CD14-positive monocyte (primary cell): ENCODE data around the gene ANXA11. TPM values are rescaled to one million over a fixed set of nuclear protein-coding genes. Genes with fewer than 3 reads are reported as not detected.

ENCODE experiments used
- DNase-seq, 3 donors: peaks; one replicate each; pipeline ENCODE4 v3.0.0-alpha.2; 2011 to 2022
- H2AFZ ChIP-seq: 2 replicates; pipeline ENCODE4 v1.6.0; 2012; ENCODE audit warnings: mild to moderate bottlenecking, low read depth, low read length, inconsistent platforms; ENCODE audit not compliant: insufficient read depth, poor library complexity, severe bottlenecking
- H3K27ac ChIP-seq, 2 donors: 1 replicate in 1 of 2; 2 replicates in 1 of 2; pipeline ENCODE4 v1.5.1; 2012 to 2013; ENCODE audit warnings: low read length in 2 of 2, control low read depth in 1 of 2, inconsistent platforms in 1 of 2, low read depth in 1 of 2, mild to moderate bottlenecking in 1 of 2
- H3K27me3 ChIP-seq, 2 donors: one replicate each; pipeline versions ENCODE4 v1.6.0 to v1.6.1; 2011 to 2013; ENCODE audit warnings: low read length in 2 of 2; ENCODE audit not compliant: control insufficient read depth in 2 of 2, insufficient read depth in 2 of 2
- H3K36me3 ChIP-seq, 2 donors: replicated peaks in 1 of 2; 1 replicate in 1 of 2; 2 replicates in 1 of 2; pipeline versions ENCODE4 v1.5.1 to v1.6.1; 2012 to 2013; ENCODE audit warnings: low read length in 2 of 2, control low read depth in 1 of 2, inconsistent platforms in 1 of 2, mild to moderate bottlenecking in 1 of 2; ENCODE audit not compliant: insufficient read depth in 2 of 2, control insufficient read depth in 1 of 2
- H3K4me1 ChIP-seq, 2 donors: 1 replicate in 1 of 2; 2 replicates in 1 of 2; pipeline versions ENCODE4 v1.5.1 to v1.6.1; 2012 to 2013; ENCODE audit warnings: low read length in 2 of 2, control low read depth in 1 of 2, inconsistent platforms in 1 of 2, mild to moderate bottlenecking in 1 of 2, moderate library complexity in 1 of 2; ENCODE audit not compliant: insufficient read depth in 2 of 2, control insufficient read depth in 1 of 2
- H3K4me2 ChIP-seq: replicated peaks from 2 replicates; pipeline ENCODE3; 2012; ENCODE audit warnings: low read length, moderate library complexity, mild to moderate bottlenecking; ENCODE audit not compliant: poor library complexity, severe bottlenecking; ENCODE audit errors: extremely low read depth
- H3K4me3 ChIP-seq, 3 experiments: fragments of 200-600 bp in 1 of 3; sonication (generic) in 1 of 3; replicated peaks in 1 of 3; 1 replicate in 2 of 3; 2 replicates in 1 of 3; pipeline ENCODE4 v1.5.1; 2011 to 2013; ENCODE audit warnings: low read length in 3 of 3, mild to moderate bottlenecking in 3 of 3, control low read depth in 2 of 3, low read depth in 2 of 3, inconsistent platforms in 1 of 3, moderate library complexity in 1 of 3
- H3K79me2 ChIP-seq: 2 replicates; pipeline ENCODE4 v1.6.0; 2012; ENCODE audit warnings: mild to moderate bottlenecking, control low read depth, inconsistent platforms, low read length, moderate library complexity; ENCODE audit not compliant: insufficient read depth
- H3K9ac ChIP-seq: 2 replicates; pipeline ENCODE4 v1.6.0; 2017; ENCODE audit warnings: low read length, mild to moderate bottlenecking; ENCODE audit not compliant: insufficient read depth, poor library complexity, severe bottlenecking
- H3K9me3 ChIP-seq, 2 donors: replicated peaks in 1 of 2; 1 replicate in 1 of 2; 2 replicates in 1 of 2; pipeline versions ENCODE4 v1.5.1 to v1.6.1; 2012 to 2013; ENCODE audit warnings: low read length in 2 of 2, control low read depth in 1 of 2; ENCODE audit not compliant: control insufficient read depth in 1 of 2, insufficient read depth in 1 of 2
- H4K20me1 ChIP-seq: 2 replicates; pipeline ENCODE4 v1.6.0; 2012; ENCODE audit warnings: mild to moderate bottlenecking, low read length, control low read depth, moderate library complexity; ENCODE audit not compliant: insufficient read depth
- H3K27ac Mint-ChIP-seq, 7 donors: one replicate each; pipeline ENCODE4 v1.8.0; 2020; ENCODE audit warnings: mild to moderate bottlenecking in 7 of 7, mixed read lengths in 7 of 7, moderate library complexity in 6 of 7, inconsistent platforms in 2 of 7
- H3K27me3 Mint-ChIP-seq, 3 donors: one replicate each; pipeline ENCODE4 v1.8.0; 2021 to 2022; ENCODE audit warnings: low read depth in 3 of 3, mild to moderate bottlenecking in 3 of 3, mixed read lengths in 3 of 3, moderate library complexity in 3 of 3, inconsistent platforms in 1 of 3
- H3K36me3 Mint-ChIP-seq, 2 donors: one replicate each; pipeline ENCODE4 v1.8.0; 2020; ENCODE audit warnings: mixed read lengths in 2 of 2, inconsistent platforms in 1 of 2, mild to moderate bottlenecking in 1 of 2
- H3K4me1 Mint-ChIP-seq: one replicate; pipeline ENCODE4 v1.8.0; 2020; ENCODE audit warnings: mild to moderate bottlenecking, mixed read lengths
- H3K4me3 Mint-ChIP-seq, 2 donors: one replicate each; pipeline ENCODE4 v1.8.0; 2020; ENCODE audit warnings: mild to moderate bottlenecking in 2 of 2, mixed read lengths in 2 of 2, moderate library complexity in 1 of 2
- H3K9me3 Mint-ChIP-seq, 7 donors: one replicate each; pipeline ENCODE4 v1.8.0; 2020 to 2022; ENCODE audit warnings: mixed read lengths in 7 of 7, mild to moderate bottlenecking in 6 of 7, moderate library complexity in 6 of 7, inconsistent platforms in 2 of 7
- CTCF ChIP-seq: fragments of 200-600 bp; IDR thresholded peaks from one replicate; pipeline ENCODE4 v1.8.0; 2022; ENCODE audit warnings: antibody characterized with exemption, mild to moderate bottlenecking
- WGBS: methylation state at CpG from one replicate; pipeline ENCODE4 v1.1.5; 2013; ENCODE audit warnings: missing lambda C conversion rate; ENCODE audit not compliant: insufficient coverage; 5-methylcytosine and 5-hydroxymethylcytosine counted together
- intact Hi-C, 2 donors: fragments of 100-400 bp; cut with micrococcal nuclease; formaldehyde crosslinking; loops; one replicate each; pipeline versions ENCODE4 v1.15.0 to v1.15.1; 2023
- polyA plus RNA-seq, 3 donors: library from polyadenylated mRNA; depleted of rRNA in 1 of 3; unstranded in 2 of 3; stranded (reverse) in 1 of 3; fragments of 300-500 nt in 2 of 3; fragments of >200 nt in 1 of 3; fragmentation: Illumina TruSeq in 2 of 3; gene quantifications; 1 replicate in 2 of 3; 2 replicates in 1 of 3; pipeline ENCODE4 v1.2.3, GENCODE V29; 2012 to 2021

ANXA11 gene
- polyA plus RNA-seq, 3 donors, result 95.6 to 174 (median 134) TPM

- Mint-ChIP-seq H3K4me1 (peaks cover 27% of the 10 kb centered on the region), H3K36me3 (peaks cover 99 to 100% of the 10 kb centered on the region in 2 donors), H3K27ac (peak overlapping the region; percentile 58 to 81 (median 70)), H3K4me3 (no peak overlapping the region), H3K9me3 (no peaks in the 10 kb centered on the region), H3K27me3 (no peaks in the 10 kb centered on the region)
- H3K4me2 ChIP-seq, result no peak overlapping the region
- no peak overlapping the region for H2AFZ ChIP-seq
- H3K4me3 ChIP-seq, result no peak overlapping the region
- peaks cover 19 to 20% of the 10 kb centered on the region in 2 donors for H3K4me1 ChIP-seq
- intact Hi-C loops, result loop anchor here in 1 of 2 donors (5.0 kb wide), 1 partner anchor 43 kb away; no protein-coding TSS in a partner anchor
- peaks cover 51% of the 10 kb centered on the region for H4K20me1 ChIP-seq
- no peak for TF ChIP-seq CTCF
- 92% methylated on average over 7 of the region's 9 CpGs for WGBS
- H3K9ac ChIP-seq, result no peak overlapping the region
- H3K27me3 ChIP-seq, result no peaks in the 10 kb centered on the region
- H3K27ac ChIP-seq, result peak overlapping the region; percentile 39 to 63
- no peaks in the 10 kb centered on the region for H3K79me2 ChIP-seq
- no peaks in the 10 kb centered on the region for H3K9me3 ChIP-seq
- no peak for DNase-seq
- H3K36me3 ChIP-seq, result peaks cover 88 to 100% of the 10 kb centered on the region in 2 donors
Measured at GRCh38 chr10:80159166-80159873, 46.0 kb downstream of the ANXA11 start.

GRCh38 chr10:80158598-80159127 is 46.7 kb downstream of the ANXA11 start:
- Mint-ChIP-seq H3K27me3 (no peaks in the 10 kb centered on the region), H3K4me3 (peak overlapping the region in 1 of 2 donors; percentile 14), H3K9me3 (peaks cover 0 to under 1% (median 0%) of the 10 kb centered on the region in 7 donors), H3K27ac (peak overlapping the region in 6 of 7 donors; percentile 58 to 78 (median 66)), H3K4me1 (peaks cover 27% of the 10 kb centered on the region), H3K36me3 (peaks cover 99 to 100% of the 10 kb centered on the region in 2 donors)
- no peaks in the 10 kb centered on the region for H3K27me3 ChIP-seq
- TF ChIP-seq CTCF, result no peak
- 60% methylated on average over 10 of the region's 14 CpGs for WGBS
- DNase-seq, result peak; percentile 35 to 82 (median 44)
- peaks cover 51% of the 10 kb centered on the region for H4K20me1 ChIP-seq
- no peak overlapping the region for H3K4me2 ChIP-seq
- no peak overlapping the region for H3K9ac ChIP-seq
- H3K79me2 ChIP-seq, result no peaks in the 10 kb centered on the region
- H3K36me3 ChIP-seq, result peaks cover 85 to 100% of the 10 kb centered on the region in 2 donors
- intact Hi-C loops, result loop anchor here in 1 of 2 donors (5.0 kb wide), 1 partner anchor 44 kb away; no protein-coding TSS in a partner anchor
- no peak overlapping the region for H3K4me3 ChIP-seq
- H3K9me3 ChIP-seq, result no peaks in the 10 kb centered on the region
- peaks cover 19 to 20% of the 10 kb centered on the region in 2 donors for H3K4me1 ChIP-seq
- H3K27ac ChIP-seq, result peak overlapping the region; percentile 39 to 63
- H2AFZ ChIP-seq, result no peak overlapping the region
